NCI-H128 (cell line): ENCODE data around the gene WAPL.
A peak's percentile ranks its signal among the peaks of the same experiment; 100 is the strongest.
"Not testable (repeated sequence)": the region's sequence is repeated elsewhere in the genome, so short reads cannot be mapped to it uniquely, and the experiment has no call there.

Experiments
- DNase-seq: peaks from one replicate; lab custom pipeline; 2025; ENCODE audit not compliant: unreplicated experiment; lab: John Stamatoyannopoulos, UW

The WAPL gene

DNA sequence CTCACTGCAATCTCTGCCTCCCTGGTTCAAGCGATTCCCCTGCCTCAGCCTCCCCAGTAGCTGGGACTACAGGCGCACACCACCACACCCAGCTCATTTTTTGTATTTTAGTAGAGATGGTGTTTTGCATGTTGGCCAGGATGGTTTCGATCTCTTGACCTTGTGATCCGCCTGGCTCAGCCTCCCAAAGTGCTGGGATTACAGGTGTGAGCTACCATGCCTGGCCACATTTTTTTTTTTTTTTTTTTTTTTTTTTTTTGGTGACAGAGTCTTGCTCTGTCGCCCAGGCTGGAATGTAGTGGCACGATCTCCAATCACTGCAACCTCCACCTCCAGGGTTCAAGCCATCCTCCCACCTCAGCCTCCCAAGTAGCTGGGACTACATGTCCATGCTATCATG lies 4.1 kb upstream of the WAPL start:
- DNase-seq: not testable (repeated sequence)

DNA sequence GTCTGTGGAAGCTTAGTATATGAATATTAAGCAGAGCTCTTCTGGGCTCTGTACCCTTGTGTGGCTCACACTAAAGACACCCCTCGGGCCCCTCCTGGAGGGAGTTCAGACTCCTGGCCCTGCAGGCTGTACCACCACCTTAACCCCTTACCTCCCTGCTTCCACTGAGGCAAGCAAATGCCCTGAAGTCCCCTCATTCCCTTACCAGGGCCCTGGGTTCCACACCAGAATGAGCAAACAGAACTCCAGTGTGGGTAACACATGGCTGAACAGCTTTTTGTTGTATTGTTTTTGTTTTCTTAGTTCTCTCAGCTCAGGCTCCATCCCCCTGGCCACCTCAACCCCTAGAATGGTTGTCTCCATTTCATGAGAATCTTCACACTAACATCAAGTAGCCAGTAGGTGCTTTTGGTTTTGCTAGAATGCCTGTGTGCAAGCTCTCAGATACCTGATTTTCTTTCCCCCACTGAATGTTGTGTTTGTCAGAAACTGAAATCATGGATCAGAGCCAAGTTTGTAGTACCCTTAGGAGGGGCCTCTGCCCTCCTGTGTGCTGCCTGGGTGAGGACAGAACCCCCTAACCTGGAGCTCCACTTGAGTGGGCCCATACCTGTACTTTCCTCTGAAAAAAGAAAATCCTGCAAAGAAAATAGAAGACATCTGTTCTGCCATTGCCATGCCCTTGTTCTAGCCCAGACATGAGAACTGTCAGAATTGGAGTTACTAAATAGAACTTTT lies 2.8 kb upstream of the WAPL start:
- peak; percentile 19 for DNase-seq

- DNase-seq: no peak
Measured at GRCh38 chr10:86523348-86523747, 1.8 kb upstream of the WAPL start.

DNA sequence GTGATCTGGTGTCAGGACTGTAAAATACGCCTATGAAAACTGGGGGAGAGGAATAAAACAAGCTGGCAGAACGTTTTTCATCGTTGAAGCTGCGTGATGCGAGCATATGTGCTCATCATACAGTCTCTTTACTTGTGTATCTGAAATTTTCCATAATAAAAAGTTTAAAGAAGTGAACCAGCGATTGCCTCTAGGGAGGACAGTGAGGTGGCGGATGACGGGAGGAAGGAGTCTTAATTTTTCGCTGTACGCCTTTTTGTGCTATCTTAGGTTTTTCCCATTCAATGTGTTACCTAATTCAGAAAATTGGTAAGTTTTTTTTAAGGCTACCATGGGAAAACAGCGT lies 891 bp upstream of the WAPL start:
- no peak for DNase-seq

DNA sequence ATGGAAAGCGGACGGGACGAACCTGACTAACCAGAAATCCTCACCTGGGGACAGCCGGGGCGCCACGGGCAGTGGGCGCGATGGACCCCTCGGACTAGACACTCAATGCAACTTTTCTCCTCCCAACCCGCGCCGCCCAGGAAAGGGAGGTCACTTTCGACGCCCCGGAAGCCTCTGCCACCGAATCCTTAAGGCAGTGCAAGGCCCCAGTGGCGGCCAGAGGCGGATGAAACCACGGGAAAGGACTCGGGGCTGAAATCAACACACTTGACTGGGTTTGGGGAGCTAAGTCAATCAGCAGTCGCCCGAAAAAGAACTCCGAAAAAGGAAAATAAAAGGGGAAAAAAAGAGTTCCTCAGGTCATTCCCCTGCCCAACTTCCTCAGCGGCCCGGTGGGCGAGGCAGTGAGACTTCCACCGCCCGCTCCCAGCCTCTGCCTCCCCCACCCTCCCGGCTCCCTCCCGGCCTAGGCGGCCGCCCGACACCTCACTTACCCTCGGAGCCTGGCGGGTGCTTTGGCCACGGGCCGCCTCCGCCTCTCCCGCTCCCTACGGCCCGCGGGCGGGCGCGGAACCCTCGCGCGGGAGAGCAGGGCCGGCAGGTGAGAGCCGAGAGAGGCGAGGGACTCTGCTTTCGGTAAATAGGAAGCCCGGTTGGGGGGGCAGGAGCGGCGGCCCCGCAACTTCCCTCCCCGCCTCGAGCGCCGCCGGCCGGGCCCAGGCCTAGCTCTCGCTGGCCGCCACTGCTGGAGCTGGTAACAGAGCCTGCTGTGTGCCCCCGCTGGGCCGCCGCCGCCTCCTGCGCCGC lies 518 bp downstream of the WAPL start:
- DNase-seq: no peak

DNA sequence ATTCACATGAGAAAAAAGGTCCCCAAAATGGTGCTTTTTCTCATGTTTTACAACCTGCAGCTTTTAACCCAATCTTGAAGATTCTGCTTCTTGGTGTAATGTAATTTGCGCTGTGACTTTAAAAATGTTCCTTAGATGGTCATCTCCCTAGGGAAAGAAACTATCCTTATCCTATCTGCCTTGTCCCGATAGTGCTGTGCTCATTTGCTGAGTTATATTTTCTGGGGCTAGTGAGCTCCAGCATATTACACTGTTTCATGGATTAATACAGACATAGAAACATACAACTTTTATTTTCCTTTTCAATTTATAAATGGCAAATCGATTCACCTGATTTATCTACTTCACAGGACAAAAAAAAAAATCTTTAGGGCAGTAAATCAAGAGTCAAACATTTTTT lies 2.8 kb downstream of the WAPL start:
- no peak for DNase-seq

- DNase-seq: no peak
Measured at GRCh38 chr10:86512137-86512536, 9.5 kb downstream of the WAPL start.

- DNase-seq: no peak
Measured at GRCh38 chr10:86511027-86511865, 10.3 kb downstream of the WAPL start.

DNA sequence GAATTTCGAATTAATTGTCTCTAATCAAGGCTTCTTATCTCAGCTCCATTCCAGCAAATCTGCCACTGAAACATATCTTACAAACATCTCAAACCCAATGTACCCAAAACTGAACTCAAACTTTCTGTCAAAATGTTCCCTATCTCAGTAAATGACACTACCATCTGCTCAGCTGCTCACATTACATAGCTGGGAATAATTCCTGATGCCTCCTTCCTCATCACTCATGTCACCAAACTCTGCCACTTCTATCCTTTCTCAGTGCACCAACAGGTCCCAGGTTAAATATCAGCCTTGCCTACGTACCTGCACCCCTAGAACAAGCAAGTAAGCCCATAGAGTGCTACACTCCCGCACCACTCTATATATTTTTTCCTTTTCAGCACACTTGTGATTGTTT lies 12.4 kb downstream of the WAPL start:
- no peak for DNase-seq

DNA sequence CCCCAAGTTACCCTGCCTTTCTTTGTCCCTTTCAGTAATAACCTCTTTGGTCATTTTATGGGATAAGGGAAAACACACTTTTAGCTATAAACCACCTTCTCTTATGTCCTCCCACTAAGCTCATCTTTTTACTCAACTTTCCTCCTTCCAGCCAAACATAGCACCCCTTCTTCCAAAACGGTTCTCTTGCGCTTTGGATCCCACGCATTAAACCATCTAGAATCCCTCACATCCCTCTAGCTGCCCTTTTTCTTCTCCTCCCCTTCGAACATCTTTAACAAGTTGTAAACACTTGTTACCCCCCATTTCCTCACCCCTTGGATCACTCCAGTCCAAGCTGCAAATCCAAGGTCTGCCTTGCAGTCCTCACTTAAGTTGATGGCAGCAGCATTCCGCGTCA lies 13.4 kb downstream of the WAPL start:
- no peak for DNase-seq

DNA sequence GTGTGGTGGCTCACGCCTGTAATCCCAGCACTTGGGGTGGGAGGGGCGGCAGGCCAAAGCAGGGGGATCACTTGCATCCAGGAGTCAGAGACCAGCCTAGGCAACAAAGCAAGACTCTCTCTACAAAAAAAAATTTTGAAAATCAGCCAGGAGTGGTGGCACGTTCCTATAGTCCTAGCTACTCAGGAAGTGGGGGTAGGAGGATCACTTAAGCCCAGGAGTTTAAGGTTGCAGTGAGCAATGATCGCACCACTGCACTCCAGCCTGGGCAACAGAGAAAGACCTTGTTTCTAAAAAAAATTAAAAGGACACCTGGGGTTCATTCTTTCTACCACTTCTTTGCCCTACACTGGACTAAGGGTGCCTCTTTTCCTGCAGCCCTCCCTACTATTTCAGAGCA lies 15.1 kb downstream of the WAPL start:
- no peak for DNase-seq

GRCh38 chr10:86506062-86506461 lies 15.5 kb downstream of the WAPL start:
- DNase-seq: no peak

DNA sequence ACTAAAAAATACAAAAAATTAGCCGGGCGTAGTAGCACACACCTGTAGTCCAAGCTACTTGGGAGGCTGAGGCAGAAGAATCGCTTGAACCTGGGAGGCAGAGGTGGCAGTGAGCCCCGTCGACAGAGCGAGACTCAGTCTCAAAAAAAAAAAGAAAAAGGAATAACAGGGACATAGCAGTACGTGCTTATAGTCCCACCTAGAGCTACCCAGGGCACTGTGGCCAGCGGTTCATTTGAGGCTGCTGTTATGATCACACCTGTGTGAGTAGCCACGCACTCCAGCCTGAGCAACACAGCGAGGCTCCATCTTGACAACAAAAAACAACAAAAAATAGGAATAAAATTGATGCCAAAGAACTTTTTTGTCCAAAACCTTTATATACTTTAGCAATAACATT lies 17.1 kb downstream of the WAPL start:
- no peak for DNase-seq

- no peak for DNase-seq
Measured at GRCh38 chr10:86500846-86501245, 20.7 kb downstream of the WAPL start.

- DNase-seq: no peak
Measured at GRCh38 chr10:86498598-86498997, 23.0 kb downstream of the WAPL start.

- no peak for DNase-seq
Measured at GRCh38 chr10:86497621-86498020, 24.0 kb downstream of the WAPL start.

DNA sequence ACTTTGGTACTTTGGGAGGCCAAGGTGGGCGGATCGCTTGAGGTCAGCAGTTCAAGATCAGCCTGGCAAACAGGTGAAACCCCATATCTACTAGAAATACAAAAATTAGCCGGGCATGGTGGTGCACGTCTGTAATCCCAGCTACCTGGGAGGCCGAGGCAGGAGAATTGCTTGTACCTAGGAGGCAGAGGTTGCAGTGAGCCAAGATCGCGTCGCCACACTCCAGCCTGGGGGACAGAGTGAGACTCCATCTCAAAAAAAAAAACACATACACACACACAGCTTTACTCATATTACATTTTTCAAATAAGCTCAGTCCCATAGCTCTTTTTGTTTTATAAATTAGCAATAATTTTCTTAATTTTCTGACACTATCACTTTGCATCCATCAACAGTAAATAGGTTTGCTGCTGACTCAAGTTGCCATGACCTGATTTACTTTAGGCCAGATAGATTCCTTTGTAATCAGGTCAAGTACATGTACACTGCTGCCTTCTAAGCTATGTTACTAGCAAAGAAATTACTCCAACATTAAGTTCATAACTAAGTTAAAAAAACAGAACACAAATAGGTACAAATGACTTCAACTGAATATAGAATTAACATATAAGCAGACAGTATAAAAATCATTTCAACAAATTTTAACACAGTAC lies 31.5 kb downstream of the WAPL start:
- DNase-seq: no peak

- DNase-seq: no peak
Measured at GRCh38 chr10:86489071-86489810, 32.4 kb downstream of the WAPL start.

DNA sequence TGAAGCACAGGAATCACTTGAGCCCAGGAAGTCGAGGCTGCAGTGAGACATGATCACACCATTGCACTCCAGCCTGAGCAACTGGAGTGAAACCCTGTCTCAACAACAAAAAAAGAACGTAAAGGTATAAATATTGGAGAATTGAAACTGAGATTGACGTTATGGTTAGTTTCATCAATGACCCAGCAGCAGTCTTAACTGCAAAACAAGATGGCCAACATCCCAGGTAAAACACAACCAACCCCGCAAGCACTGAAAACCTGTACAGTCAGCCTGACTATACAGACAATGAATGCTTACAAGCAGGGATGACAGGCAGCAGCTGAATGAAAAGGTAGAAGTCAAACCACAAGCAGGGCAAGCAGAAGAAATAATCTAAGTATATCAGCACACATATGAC lies 34.7 kb downstream of the WAPL start:
- DNase-seq: no peak

GRCh38 chr10:86483664-86484063 lies 37.9 kb downstream of the WAPL start:
- no peak for DNase-seq

GRCh38 chr10:86481761-86482160 lies 39.8 kb downstream of the WAPL start:
- DNase-seq: no peak
